ENCODE data around the gene AP3M1. TPM values are rescaled to one million over a fixed set of nuclear protein-coding genes. Genes with fewer than 3 reads are reported as not detected.

AP3M1 gene
- total RNA-seq, 1 experiment from 2014 or later = 37.4 TPM

DNA sequence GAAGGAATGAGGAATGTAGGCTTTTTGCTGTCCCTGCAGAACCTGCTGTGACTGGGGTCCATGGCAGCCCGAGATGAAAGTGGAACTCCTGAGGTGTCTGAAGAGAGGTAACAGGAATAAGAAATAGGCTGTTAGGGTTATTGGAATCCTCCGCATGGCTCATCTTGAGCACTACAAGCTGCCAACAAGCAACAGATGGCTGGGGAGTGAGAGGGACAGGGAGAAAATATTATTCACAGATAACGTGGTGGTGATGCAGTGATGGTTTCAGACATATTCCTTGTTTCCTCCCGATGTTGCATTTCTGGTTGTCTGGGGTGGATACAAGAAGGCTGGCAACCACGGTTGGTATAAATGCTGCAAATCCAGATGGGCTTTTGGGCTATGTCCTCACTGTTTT, 46.1 kb downstream of the AP3M1 start:
- peaks cover 6% of the 10 kb centered on the region for H3K79me1 ChIP-seq (ENCODE audit: insufficient read depth, low read depth, low read length, poor library complexity, severe bottlenecking)
- Mint-ChIP-seq H3K4me3 (no peak overlapping the region), H3K9me3 (no peaks in the 10 kb centered on the region), H3K36me3 (ENCODE audit: insufficient read depth in 1 of 3, low read depth in 3 of 3) (peaks cover 65 to 95% (median 90%) of the 10 kb centered on the region in 3 experiments; a peak in 6 of 7 replicates), H3K27ac (peak overlapping the region in 1 of 3 experiments; percentile 19; a peak in 1 of 7 replicates), H3K27me3 (ENCODE audit: low read depth) (no peaks in the 10 kb centered on the region), H3K4me1 (no peaks in the 10 kb centered on the region)
- no peak overlapping the region for H4K91ac ChIP-seq (ENCODE audit: insufficient read length, low read depth, low read length)
- H3K18ac ChIP-seq (ENCODE audit: insufficient read length, low read depth, low read length) = no peak overlapping the region
- no peak overlapping the region for H3T11ph ChIP-seq (ENCODE audit: low read length)
- no peaks in the 10 kb centered on the region for H3K4me1 ChIP-seq (ENCODE audit: insufficient read depth, low read length)
- H3K56ac ChIP-seq (ENCODE audit: insufficient read length, low read depth, low read length) = no peak overlapping the region
- H3K23me2 ChIP-seq (ENCODE audit: insufficient read length, low read depth, low read length, poor library complexity, severe bottlenecking) = no peaks in the 10 kb centered on the region
- no peaks in the 10 kb centered on the region for H3K27me3 ChIP-seq (ENCODE audit: insufficient read depth, low read length)
- H3K79me2 ChIP-seq (ENCODE audit: insufficient read depth, low read length) = 0 out of 2 replicates have a peak, but pooled peaks cover 2% of the 10 kb centered on the region
- no peaks in the 10 kb centered on the region for H4K20me1 ChIP-seq (ENCODE audit: control insufficient read depth, insufficient read depth, insufficient read length)
- H3K9me3 ChIP-seq (ENCODE audit: control insufficient read depth, low read depth, low read length) = no peaks in the 10 kb centered on the region
- no peak overlapping the region for H2BK20ac ChIP-seq (ENCODE audit: low read depth, low read length, poor library complexity, severe bottlenecking)
- H2BK15ac ChIP-seq (ENCODE audit: low read depth, low read length) = no peak overlapping the region
- no peak overlapping the region for H3K9ac ChIP-seq (ENCODE audit: extremely low read depth, insufficient read length, low read length)
- no peak overlapping the region for H2AK5ac ChIP-seq (ENCODE audit: insufficient read length, low read length)
- no peak overlapping the region for H3K4me2 ChIP-seq (ENCODE audit: insufficient read depth, insufficient read length, low read length)
- WGBS (ENCODE audit: extremely low coverage, insufficient read length, low lambda C conversion rate) = no CpG with 5 or more reads among the region's 5 CpGs
- no peak overlapping the region for H2BK5ac ChIP-seq (ENCODE audit: insufficient read length, low read length)
- DNase-seq = no peak
- H2BK12ac ChIP-seq (ENCODE audit: insufficient read length, low read depth, low read length) = no peak overlapping the region
- no peak overlapping the region for H3K27ac ChIP-seq (ENCODE audit: insufficient read length, low read depth, low read length)
- no peak overlapping the region for H3K14ac ChIP-seq (ENCODE audit: insufficient read depth, low read length)
- TF ChIP-seq, protein P1, sequence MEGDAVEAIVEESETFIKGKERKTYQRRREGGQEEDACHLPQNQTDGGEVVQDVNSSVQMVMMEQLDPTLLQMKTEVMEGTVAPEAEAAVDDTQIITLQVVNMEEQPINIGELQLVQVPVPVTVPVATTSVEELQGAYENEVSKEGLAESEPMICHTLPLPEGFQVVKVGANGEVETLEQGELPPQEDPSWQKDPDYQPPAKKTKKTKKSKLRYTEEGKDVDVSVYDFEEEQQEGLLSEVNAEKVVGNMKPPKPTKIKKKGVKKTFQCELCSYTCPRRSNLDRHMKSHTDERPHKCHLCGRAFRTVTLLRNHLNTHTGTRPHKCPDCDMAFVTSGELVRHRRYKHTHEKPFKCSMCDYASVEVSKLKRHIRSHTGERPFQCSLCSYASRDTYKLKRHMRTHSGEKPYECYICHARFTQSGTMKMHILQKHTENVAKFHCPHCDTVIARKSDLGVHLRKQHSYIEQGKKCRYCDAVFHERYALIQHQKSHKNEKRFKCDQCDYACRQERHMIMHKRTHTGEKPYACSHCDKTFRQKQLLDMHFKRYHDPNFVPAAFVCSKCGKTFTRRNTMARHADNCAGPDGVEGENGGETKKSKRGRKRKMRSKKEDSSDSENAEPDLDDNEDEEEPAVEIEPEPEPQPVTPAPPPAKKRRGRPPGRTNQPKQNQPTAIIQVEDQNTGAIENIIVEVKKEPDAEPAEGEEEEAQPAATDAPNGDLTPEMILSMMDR (conservative IDR thresholded peaks at IDR 0.05) = no peak
- no peak overlapping the region for H4K8ac ChIP-seq (replicated peaks; ENCODE audit: insufficient read length, low read depth, low read length)
- H4K5ac ChIP-seq (ENCODE audit: insufficient read length, low read depth, low read length) = no peak overlapping the region
- H3K23ac ChIP-seq (ENCODE audit: insufficient read length, low read depth, low read length) = no peak overlapping the region
- H3K4ac ChIP-seq (ENCODE audit: low read depth, low read length) = no peak overlapping the region
- H2BK120ac ChIP-seq (ENCODE audit: low read depth, low read length, poor library complexity, severe bottlenecking) = no peak overlapping the region
- no peak overlapping the region for H2AFZ ChIP-seq (ENCODE audit: low read length)

Measured in H9 (cell line).